HG03342 (cell line): Measurements from ENCODE around the gene ANKS3.
"Not testable (repeated sequence)": the region's sequence is repeated elsewhere in the genome, so short reads cannot be mapped to it uniquely, and the experiment has no call there.

Source experiments
- ATAC-seq: cut with Tn5 transposase; IDR thresholded peaks from one replicate; pipeline ENCODE4 v1.9.1; 2021; ENCODE audit warnings: mild to moderate bottlenecking, moderate library complexity; ENCODE audit not compliant: unreplicated experiment

Gene ANKS3

DNA sequence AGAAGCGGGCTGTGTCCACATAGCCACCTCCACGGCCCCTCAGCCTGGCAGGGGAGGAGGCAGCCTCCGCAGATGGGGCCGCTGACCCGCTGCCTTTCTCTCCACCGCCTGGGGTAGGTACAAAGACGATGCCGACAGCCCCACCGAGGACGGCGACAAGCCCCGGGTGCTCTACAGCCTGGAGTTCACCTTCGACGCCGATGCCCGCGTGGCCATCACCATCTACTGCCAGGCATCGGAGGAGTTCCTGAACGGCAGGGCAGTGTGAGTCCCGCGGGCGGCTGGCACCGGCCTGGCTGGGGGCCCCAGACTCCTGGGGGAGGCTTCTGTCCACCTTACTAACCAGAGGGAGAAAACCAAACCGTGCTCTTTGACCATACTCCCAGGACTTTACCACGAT is 81.5 kb downstream of the ANKS3 start:
- no peak for ATAC-seq

GRCh38 chr16:4651827-4652226 is 82.2 kb downstream of the ANKS3 start:
- no peak for ATAC-seq

DNA sequence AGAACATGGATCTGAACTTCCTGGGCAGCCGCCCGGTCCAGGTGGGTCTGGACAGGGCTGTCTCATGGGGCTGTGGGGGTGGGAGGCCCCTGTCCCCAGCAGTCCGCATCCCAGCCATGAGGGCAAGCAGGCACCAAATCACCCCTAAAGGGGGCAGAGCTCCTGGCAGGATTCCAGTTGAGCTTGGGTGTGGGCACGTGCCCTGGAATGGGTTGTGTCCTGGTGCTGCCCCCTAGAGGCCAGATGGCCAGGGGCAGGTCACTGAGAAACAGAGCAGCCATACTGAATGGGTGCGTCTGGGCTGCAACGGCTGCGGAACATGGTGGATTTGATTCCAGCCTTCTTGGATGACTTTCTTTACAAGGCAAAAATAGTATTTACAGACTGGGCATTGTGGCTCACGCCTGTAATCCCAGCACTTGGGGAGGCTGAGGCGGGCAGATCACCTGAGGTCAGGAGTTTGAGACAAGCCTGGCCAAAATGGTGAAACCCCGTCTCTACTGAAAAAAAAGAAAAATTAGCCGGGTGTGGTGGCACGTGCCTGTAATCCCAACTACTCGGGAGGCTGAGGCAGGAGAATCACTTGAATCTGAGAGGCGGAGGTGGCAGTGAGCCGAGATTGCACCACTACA is 83.5 kb downstream of the ANKS3 start:
- ATAC-seq = not testable (repeated sequence)

DNA sequence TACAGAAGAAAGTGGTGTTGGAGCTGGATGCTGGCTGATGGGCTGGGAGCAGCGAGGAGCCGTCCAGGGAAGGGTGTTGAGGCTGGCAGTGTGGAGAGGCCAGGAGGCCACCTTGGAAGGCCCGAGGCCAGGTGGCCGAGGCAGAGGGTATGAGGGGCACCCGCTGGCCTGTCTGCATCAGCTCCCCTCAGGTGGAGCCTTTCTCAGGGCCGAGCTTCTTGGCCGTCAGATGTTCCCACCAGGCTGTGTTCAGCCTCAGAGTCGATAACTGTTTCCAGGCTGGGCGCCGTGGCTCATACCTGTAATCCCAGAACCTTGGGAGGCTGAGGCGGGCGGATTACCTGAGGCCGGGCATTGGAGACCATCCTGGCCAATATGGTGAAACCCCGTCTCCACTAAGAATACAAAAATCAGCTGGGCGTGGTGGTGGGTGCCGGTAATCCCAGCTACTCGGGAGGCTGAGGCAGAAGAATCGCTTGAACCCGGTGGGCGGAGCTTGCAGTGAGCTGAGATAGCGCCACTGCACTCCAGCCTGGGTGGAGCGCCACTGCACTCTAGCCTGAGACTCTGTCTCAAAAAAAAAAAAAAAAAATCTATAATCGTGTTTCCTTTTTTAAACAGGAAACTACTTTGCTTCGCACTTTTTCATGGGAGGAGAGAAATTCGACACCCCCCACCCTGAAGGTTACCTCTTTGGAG is 84.2 kb downstream of the ANKS3 start:
- ATAC-seq = no peak

GRCh38 chr16:4648917-4649316 is 85.2 kb downstream of the ANKS3 start:
- ATAC-seq = no peak

GRCh38 chr16:4647644-4647980 is 86.5 kb downstream of the ANKS3 start:
- no peak for ATAC-seq

DNA sequence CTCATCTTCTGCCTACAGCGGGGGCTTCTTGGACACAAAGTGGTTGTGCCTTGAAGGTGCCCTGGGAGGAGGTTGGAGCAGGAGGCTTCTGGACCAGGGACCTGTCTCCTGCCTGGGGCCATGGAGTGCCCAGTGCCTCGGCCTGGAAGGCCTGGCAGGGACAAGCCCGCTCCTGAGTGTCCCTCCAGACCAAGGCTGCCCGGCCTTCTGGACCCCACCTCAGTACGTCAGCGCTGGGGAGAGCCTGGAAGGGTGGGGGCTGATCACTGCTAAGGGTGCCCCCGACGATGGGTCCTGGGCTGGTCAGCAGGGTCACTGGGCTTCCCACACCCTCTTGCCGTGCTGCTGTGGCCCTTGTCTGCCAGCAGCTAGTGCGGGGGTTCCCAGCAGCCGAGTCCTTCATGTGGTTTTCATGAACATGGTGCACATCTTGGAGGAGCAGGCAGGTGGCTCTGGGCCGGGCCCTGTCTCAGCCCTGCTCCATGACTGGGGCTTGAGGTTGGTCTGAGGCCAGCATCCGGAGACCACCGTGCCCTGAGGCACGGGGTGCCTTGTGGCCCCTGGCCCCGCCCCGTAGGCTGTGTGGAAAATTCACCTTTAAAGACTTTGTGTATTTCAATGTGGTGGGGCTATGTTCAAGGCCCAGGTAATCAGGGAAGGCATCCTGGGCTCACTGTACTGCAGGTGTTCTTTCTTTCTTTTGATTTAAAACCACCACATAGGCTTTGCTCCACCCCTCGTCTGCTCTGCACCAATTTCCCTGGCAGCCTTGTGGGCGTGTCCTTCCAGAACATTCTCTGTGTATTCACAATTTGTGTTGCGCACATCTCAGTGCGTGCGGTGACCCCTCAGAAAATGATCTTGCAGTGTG is 87.1 kb downstream of the ANKS3 start:
- no peak for ATAC-seq
